Testis (tissue), 2 donors: Measurements from ENCODE around the gene PIP4K2A.

Experiments used
- CTCF ChIP-seq, 3 experiments: fragments of 450-650 bp in 2 of 3; fragments of 200-600 bp in 1 of 3; sonication (generic) in 1 of 3; IDR thresholded peaks; one replicate each; pipeline ENCODE4 v1.5.1; 2016 to 2019; ENCODE audit warnings: antibody characterized with exemption in 3 of 3, mild to moderate bottlenecking in 2 of 3, moderate library complexity in 1 of 3
- POLR2A ChIP-seq: fragments of 450-650 bp; IDR thresholded peaks from one replicate; pipeline ENCODE4 v1.6.1; 2017; ENCODE audit warnings: antibody characterized with exemption, mild to moderate bottlenecking, moderate library complexity

GRCh38 chr10:22631646-22632278 lies 82.6 kb downstream of the PIP4K2A start:
- no peak for TF ChIP-seq CTCF (IDR thresholded peaks at IDR 0.05)
- no peak for TF ChIP-seq POLR2A
